NB4 (cell line): ENCODE results near the gene SKIC2.

ENCODE experiments used
- MYC ChIP-seq: IDR thresholded peaks from 2 replicates; pipeline ENCODE4 v1.6.1; 2011; ENCODE audit warnings: low read depth, low read length
- POLR2A ChIP-seq: IDR thresholded peaks from 2 replicates; pipeline ENCODE4 v1.6.1; 2011; ENCODE audit warnings: mild to moderate bottlenecking; ENCODE audit not compliant: insufficient read length; ENCODE audit errors: extremely low read depth
- TF ChIP-seq, protein P1 (sequence below): IDR thresholded peaks from one replicate; pipeline ENCODE4 v1.5.1; 2012; ENCODE audit warnings: low read depth, low read length

DNA sequence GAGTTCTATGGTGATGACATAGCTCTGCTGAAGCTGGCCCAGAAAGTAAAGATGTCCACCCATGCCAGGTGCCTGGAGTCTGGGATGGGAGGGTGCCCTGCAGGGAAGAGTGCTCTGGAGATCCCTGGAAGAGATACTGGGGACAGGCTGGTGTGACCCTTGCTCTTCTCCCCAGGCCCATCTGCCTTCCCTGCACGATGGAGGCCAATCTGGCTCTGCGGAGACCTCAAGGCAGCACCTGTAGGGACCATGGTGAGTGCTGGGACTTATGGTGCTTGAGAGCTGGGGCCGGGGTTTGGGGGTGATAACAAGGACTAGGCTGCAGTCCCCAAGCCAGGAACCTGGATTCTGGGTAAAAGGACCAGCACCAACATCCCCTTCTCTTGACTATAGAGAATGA is 15.2 kb upstream of the SKIC2 start:
- TF ChIP-seq, protein P1, sequence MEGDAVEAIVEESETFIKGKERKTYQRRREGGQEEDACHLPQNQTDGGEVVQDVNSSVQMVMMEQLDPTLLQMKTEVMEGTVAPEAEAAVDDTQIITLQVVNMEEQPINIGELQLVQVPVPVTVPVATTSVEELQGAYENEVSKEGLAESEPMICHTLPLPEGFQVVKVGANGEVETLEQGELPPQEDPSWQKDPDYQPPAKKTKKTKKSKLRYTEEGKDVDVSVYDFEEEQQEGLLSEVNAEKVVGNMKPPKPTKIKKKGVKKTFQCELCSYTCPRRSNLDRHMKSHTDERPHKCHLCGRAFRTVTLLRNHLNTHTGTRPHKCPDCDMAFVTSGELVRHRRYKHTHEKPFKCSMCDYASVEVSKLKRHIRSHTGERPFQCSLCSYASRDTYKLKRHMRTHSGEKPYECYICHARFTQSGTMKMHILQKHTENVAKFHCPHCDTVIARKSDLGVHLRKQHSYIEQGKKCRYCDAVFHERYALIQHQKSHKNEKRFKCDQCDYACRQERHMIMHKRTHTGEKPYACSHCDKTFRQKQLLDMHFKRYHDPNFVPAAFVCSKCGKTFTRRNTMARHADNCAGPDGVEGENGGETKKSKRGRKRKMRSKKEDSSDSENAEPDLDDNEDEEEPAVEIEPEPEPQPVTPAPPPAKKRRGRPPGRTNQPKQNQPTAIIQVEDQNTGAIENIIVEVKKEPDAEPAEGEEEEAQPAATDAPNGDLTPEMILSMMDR: no peak
- TF ChIP-seq MYC (no peak), POLR2A (no peak)
